Epithelial cell of esophagus (primary cell): ENCODE results near the gene VAMP5.
A peak's percentile ranks its signal among the peaks of the same experiment; 100 is the strongest.

Experiments
- DNase-seq: peaks from one replicate; pipeline ENCODE4 v3.0.0; 2010; ENCODE audit warnings: low read depth
- H3K4me3 ChIP-seq: 2 replicates; pipeline ENCODE4 v1.5.1; 2011; ENCODE audit warnings: mild to moderate bottlenecking, low read length, control low read depth
- CTCF ChIP-seq: IDR thresholded peaks from 2 replicates; pipeline ENCODE4 v1.5.1; 2011; ENCODE audit warnings: low read depth, mild to moderate bottlenecking, low read length, control low read depth, inconsistent platforms; ENCODE audit not compliant: insufficient read depth; ENCODE audit errors: missing control alignments

The VAMP5 gene

GRCh38 chr2:85578243-85579180 is 5.7 kb upstream of the VAMP5 start:
- DNase-seq: no peak
- TF ChIP-seq CTCF: no peak
- peak overlapping the region; percentile 87 for H3K4me3 ChIP-seq

DNA sequence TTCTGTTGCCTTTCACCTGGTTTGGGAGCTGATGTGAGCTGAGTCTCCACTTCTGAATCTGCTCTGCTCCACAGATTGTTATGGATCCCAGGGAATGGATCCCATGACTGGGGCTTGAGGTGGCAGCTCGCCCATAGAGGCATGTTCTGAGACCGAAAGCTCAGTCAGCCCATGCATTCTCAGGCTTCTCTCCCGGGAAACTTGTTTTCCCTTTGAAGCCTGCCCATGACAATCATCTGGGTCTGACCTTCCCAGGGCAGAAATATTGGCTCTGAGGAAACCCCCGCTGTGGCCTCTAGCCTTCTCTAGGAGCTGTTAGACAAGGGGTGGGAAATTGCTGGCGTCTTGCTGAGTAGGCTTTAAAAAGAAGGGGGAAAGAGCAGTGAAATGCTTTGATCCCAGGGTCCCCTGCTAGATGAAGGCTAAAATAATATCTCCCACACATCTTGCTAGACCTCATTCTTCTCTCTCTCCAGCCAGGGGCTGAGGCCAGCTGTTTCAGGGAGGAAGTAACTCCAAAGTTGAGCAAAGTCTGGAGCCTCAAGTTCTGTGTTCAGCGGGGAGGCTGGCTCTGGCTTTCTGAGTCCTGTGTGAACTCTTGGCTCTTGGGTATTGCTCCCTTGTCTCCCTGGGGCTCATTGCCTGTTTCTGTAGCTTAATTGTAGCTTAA is 4.8 kb upstream of the VAMP5 start:
- peak overlapping the region; percentile 87 for H3K4me3 ChIP-seq
- TF ChIP-seq CTCF: no peak

DNA sequence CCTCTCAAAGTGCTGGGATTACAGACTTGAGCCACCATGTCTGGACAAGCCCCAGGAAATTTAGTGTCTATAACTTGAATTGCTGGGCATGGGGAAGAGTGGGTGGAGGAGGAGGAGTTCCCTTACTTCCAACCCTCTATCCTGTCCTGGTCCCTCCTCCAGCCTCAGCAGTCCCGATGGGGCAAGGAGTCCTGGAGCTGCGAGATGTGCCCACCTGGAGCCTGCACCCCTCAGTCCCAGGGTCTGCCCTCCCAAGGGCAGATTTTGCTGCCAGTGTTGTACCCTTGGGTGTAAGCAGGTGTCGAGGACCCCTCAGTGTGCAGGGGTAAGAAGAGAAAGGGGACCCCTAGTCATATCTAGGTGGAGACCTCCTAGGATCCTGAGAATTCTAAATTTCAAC is 4.0 kb upstream of the VAMP5 start:
- DNase-seq: no peak
- no peak for TF ChIP-seq CTCF
- H3K4me3 ChIP-seq: no peak overlapping the region

More for the DNA sequence above, 4.8 kb upstream of the VAMP5 start:
- no peak for DNase-seq

DNA sequence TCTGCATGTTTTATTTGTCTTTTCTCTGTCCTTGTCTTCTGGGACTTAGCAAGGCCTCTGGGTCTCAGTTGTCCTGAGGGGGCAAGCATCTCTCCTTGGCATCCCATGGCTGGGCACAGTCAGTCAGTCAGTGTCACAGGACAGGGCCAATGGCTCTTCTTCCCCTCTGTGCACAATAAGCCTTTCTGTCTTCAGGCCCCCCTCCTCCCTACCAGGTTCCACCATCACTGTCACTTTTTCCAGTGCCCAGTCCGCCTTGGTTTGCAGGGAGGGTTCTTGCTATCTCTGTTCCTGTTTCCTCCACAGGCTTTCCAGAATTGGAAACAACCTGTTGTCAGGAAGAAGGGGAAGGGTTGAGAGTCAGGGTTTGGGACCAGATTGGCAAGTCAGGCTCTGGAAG is 1.7 kb upstream of the VAMP5 start:
- no peak for DNase-seq
- no peak for TF ChIP-seq CTCF
- H3K4me3 ChIP-seq: no peak overlapping the region

DNA sequence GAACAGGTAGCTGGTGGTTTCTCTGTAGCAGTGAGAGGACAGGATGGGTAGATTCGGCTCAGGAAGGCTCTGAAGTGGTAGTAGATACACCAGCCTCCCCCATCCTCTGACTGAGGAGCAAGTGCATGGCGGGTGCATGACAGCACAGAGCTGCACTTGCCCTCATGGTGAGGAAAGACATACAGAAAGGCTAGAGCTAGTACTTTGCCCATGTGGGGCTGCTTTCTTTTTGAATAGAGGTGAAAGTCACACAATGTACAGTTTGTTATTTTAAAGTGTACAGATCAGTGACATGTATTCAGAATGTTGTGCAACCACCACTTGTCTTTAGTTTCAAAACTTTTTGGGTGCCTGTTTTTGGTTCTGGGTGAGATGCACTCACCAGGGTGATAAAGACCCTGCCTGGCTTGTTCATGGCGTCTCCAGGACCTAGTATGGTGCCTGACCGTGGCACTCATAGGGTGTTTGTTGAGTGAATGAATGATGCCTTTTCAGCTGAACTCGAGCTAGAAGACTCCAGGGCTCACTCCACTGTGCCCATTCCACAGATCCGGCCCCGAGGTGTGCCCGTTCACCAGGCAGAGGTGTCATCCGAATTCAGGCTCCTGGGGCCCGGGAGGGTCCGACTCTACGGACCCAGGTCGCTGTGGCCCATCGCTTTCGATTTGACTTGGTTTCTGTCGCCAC is 421 bp upstream of the VAMP5 start:
- DNase-seq: no peak
- H3K4me3 ChIP-seq: no peak overlapping the region
- TF ChIP-seq CTCF: no peak

DNA sequence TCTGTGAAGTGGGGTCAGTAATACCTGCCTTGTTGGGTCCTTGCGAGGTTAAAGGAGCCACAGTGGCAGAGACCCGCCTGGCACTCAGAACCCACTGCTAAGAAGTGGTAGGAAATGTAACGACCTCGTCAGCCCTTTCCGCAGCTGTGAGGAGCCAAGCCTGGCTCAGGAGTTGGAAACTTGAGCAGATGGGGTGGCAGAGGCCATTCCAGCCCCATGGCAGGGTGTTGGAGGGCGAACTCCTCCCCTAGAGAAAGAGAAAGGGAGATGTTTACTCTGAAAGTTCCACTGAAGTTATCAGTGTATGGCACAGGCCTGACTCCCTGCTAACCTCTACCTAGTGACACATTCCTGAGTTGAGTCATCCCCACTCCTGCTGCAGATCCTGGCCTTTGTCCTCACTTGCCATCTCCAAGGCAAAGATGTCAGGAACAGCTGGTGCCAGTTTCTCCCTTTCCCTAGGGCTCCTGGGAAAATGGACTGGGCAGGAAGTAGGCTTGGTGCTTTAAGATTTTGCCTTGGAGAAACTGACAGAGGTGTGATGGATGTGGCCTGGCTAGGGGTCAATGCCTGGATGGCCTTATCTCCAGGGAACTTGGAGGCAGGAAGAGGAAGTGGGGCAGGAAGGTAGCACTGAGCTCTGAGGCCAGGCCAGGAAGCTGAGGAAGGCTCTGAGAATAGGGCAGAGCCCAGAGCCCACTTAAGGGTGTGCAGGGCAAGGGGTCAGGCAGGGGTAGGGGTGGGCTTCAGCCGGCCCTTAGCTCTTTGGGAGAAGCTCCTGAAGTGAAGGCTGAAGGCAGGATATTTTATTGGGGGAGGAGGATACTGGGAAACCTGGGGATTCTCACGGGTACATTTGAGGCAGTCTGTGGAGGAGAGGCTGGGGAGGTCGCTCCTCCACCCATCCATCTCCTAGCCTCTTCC is 888 bp downstream of the VAMP5 start:
- no peak for TF ChIP-seq CTCF
- peak; percentile 85 for DNase-seq

More for the DNA sequence above, 888 bp downstream of the VAMP5 start:
- no peak overlapping the region for H3K4me3 ChIP-seq
